Spleen (tissue), 11 donors: Measurements from ENCODE around the gene DCBLD2. TPM values are rescaled to one million over a fixed set of nuclear protein-coding genes. Genes with fewer than 3 reads are reported as not detected.
"Not testable (repeated sequence)": the region's sequence is repeated elsewhere in the genome, so short reads cannot be mapped to it uniquely, and the experiment has no call there.

Source experiments
- DNase-seq: peaks from one replicate; pipeline ENCODE4 v3.0.0-alpha.2; 2020
- H3K27ac ChIP-seq, 8 donors: fragments of 200-600 bp; sonication (generic) in 7 of 8; 1 replicate in 4 of 8; 2 replicates in 4 of 8; pipeline versions ENCODE4 v1.5.0 to v1.8.0; 2016 to 2021; ENCODE audit warnings: inconsistent platforms in 4 of 8, mild to moderate bottlenecking in 4 of 8, moderate library complexity in 1 of 8
- H3K27me3 ChIP-seq, 7 donors: fragments of 200-600 bp; sonication (generic) in 6 of 7; replicated peaks in 1 of 7; 1 replicate in 4 of 7; 2 replicates in 3 of 7; pipeline versions ENCODE4 v1.5.0 to v1.8.0; 2016 to 2021; ENCODE audit warnings: inconsistent platforms in 3 of 7, mild to moderate bottlenecking in 1 of 7
- H3K36me3 ChIP-seq, 6 donors: fragments of 200-600 bp; sonication (generic) in 5 of 6; 1 replicate in 4 of 6; 2 replicates in 2 of 6; pipeline versions ENCODE4 v1.5.0 to v1.8.0; 2016 to 2021; ENCODE audit warnings: inconsistent platforms in 2 of 6
- H3K4me1 ChIP-seq, 6 donors: fragments of 200-600 bp; sonication (generic) in 5 of 6; 1 replicate in 3 of 6; 2 replicates in 3 of 6; pipeline versions ENCODE4 v1.5.0 to v1.8.0; 2016 to 2021; ENCODE audit warnings: inconsistent platforms in 3 of 6
- H3K4me3 ChIP-seq, 8 donors: fragments of 200-600 bp; sonication (generic) in 7 of 8; 1 replicate in 4 of 8; 2 replicates in 4 of 8; pipeline versions ENCODE4 v1.5.0 to v1.8.0; 2016 to 2021; ENCODE audit warnings: inconsistent platforms in 4 of 8, mild to moderate bottlenecking in 4 of 8, moderate library complexity in 2 of 8
- H3K9me3 ChIP-seq, 8 donors: fragments of 200-600 bp; sonication (generic) in 7 of 8; 1 replicate in 4 of 8; 2 replicates in 4 of 8; pipeline versions ENCODE4 v1.5.0 to v1.8.0; 2016 to 2021; ENCODE audit warnings: inconsistent platforms in 4 of 8
- CTCF ChIP-seq, 11 experiments: fragments of 200-600 bp in 7 of 11; fragments of 450-650 bp in 4 of 11; sonication (generic) in 4 of 11; IDR thresholded peaks in 8 of 11; conservative IDR thresholded peaks in 3 of 11; 1 replicate in 7 of 11; 2 replicates in 4 of 11; pipeline versions ENCODE4 v1.4.0 to v1.8.0; 2016 to 2021; ENCODE audit warnings: antibody characterized with exemption in 11 of 11, inconsistent platforms in 4 of 11, mild to moderate bottlenecking in 1 of 11
- POLR2A ChIP-seq, 3 donors: fragments of 450-650 bp; IDR thresholded peaks; one replicate each; pipeline ENCODE4 v1.5.1; 2017; ENCODE audit warnings: antibody characterized with exemption in 3 of 3, mild to moderate bottlenecking in 1 of 3
- POLR2AphosphoS5 ChIP-seq, 3 donors: sonication (generic); formaldehyde crosslinking; IDR thresholded peaks; one replicate each; pipeline ENCODE4 v1.5.1; 2017; ENCODE audit warnings: antibody characterized with exemption in 3 of 3
- WGBS, 5 donors: extraction: QIAGEN DNeasy Blood & Tissue Kit in 3 of 5; methylation state at CpG; one replicate each; pipeline versions ENCODE4 v1.1.5 to v1.1.7; 2013 to 2018; 5-methylcytosine and 5-hydroxymethylcytosine counted together
- intact Hi-C: fragments of 100-400 bp; cut with DNase I; formaldehyde crosslinking; loops from one replicate; pipeline ENCODE4 v1.15.0; 2023; ENCODE audit warnings: low total_unique reads
- polyA plus RNA-seq, 3 donors: library from polyadenylated mRNA; stranded (reverse); fragments of 200-250 nt; gene quantifications; one replicate each; pipeline ENCODE4 v1.2.1, GENCODE V29; 2013
- total RNA-seq, 7 donors: library from RNA; depleted of rRNA in 3 of 7; stranded (reverse); fragments of >200 nt in 3 of 7; fragmentation: NEBNext Ultra II Directional in 4 of 7; extraction: Animal tissue kit (Norgen Biotek cat#: 25700) in 4 of 7; gene quantifications; one replicate each; pipeline versions ENCODE4 v1.1.0 to v1.2.1, GENCODE V29; 2016 to 2021
- donor health status: healthy with polysubstance abuse.
- donor health status: DM: no; HTN: no; CAD: no; lungs with moderate emphysema.
- donor health status: DM: no; HTN: no; CAD: no.
- donor health status: Bipolar disorder and iron deficiency.
- donor health status: healthy.
- donor health status: DM: no; HTN: no; CAD: no.
- donor health status: DM: yes; HTN: yes; CAD: no.

DCBLD2 gene
- total and polyA plus RNA-seq, 10 donors: 0.91 to 10.4 (median 4.3) TPM

- peaks cover 0 to 6% (median 0%) of the 10 kb centered on the region in 6 donors for H3K4me1 ChIP-seq
- H3K36me3 ChIP-seq: no peaks in the 10 kb centered on the region
- WGBS, 5 donors: 75 to 97% (median 86%) methylated on average over 1 of the region's 1 CpG
- intact Hi-C loops: no loop called here
- DNase-seq: no peak
- TF ChIP-seq POLR2AphosphoS5 (IDR thresholded peaks at IDR 0.05) (no peak), POLR2A (IDR thresholded peaks at IDR 0.05) (no peak), CTCF (IDR thresholded peaks at IDR 0.05 in 8 of 11, conservative IDR thresholded peaks at IDR 0.05 in 3 of 11) (no peak)
- no peak overlapping the region for H3K4me3 ChIP-seq
- no peaks in the 10 kb centered on the region for H3K9me3 ChIP-seq
- no peaks in the 10 kb centered on the region for H3K27me3 ChIP-seq
- no peak overlapping the region for H3K27ac ChIP-seq
Measured at GRCh38 chr3:98887684-98888083, 13.8 kb downstream of the DCBLD2 start.

- Histone ChIP-seq H3K4me1 (peaks cover 0 to 6% (median 0%) of the 10 kb centered on the region in 6 donors), H3K4me3 (no peak overlapping the region), H3K36me3 (no peaks in the 10 kb centered on the region), H3K9me3 (no peaks in the 10 kb centered on the region), H3K27ac (no peak overlapping the region), H3K27me3 (no peaks in the 10 kb centered on the region)
- intact Hi-C loops: no loop called here
- DNase-seq: no peak
- no peak for TF ChIP-seq POLR2A (IDR thresholded peaks at IDR 0.05)
- TF ChIP-seq CTCF (IDR thresholded peaks at IDR 0.05 in 8 of 11, conservative IDR thresholded peaks at IDR 0.05 in 3 of 11): no peak
- TF ChIP-seq POLR2AphosphoS5 (IDR thresholded peaks at IDR 0.05): no peak
- 57 to 84% (median 62%) methylated on average over 2 of the region's 2 CpGs for WGBS, 5 donors
Measured at GRCh38 chr3:98886525-98886924, 15.0 kb downstream of the DCBLD2 start.

GRCh38 chr3:98885851-98886250 lies 15.6 kb downstream of the DCBLD2 start:
- Histone ChIP-seq H3K27me3 (no peaks in the 10 kb centered on the region), H3K4me3 (no peak overlapping the region), H3K4me1 (peaks cover 0 to 6% (median 0%) of the 10 kb centered on the region in 6 donors), H3K36me3 (no peaks in the 10 kb centered on the region), H3K27ac (no peak overlapping the region), H3K9me3 (no peaks in the 10 kb centered on the region)
- WGBS, 5 donors: 84 to 94% (median 86%) methylated on average over 1 of the region's 1 CpG
- TF ChIP-seq POLR2AphosphoS5 (IDR thresholded peaks at IDR 0.05) (no peak), CTCF (IDR thresholded peaks at IDR 0.05 in 8 of 11, conservative IDR thresholded peaks at IDR 0.05 in 3 of 11) (no peak), POLR2A (IDR thresholded peaks at IDR 0.05) (no peak)
- DNase-seq: no peak
- intact Hi-C loops: no loop called here

GRCh38 chr3:98884675-98885371 lies 16.7 kb downstream of the DCBLD2 start:
- H3K36me3 ChIP-seq: no peaks in the 10 kb centered on the region
- H3K4me1 ChIP-seq: peaks cover 0 to 6% (median 0%) of the 10 kb centered on the region in 6 donors
- no peaks in the 10 kb centered on the region for H3K27me3 ChIP-seq
- no peaks in the 10 kb centered on the region for H3K9me3 ChIP-seq
- no peak for DNase-seq
- TF ChIP-seq POLR2AphosphoS5 (IDR thresholded peaks at IDR 0.05) (no peak), POLR2A (IDR thresholded peaks at IDR 0.05) (no peak), CTCF (IDR thresholded peaks at IDR 0.05 in 8 of 11, conservative IDR thresholded peaks at IDR 0.05 in 3 of 11) (no peak)
- no peak overlapping the region for H3K4me3 ChIP-seq
- H3K27ac ChIP-seq: no peak overlapping the region
- 68 to 84% (median 77%) methylated on average over 6 of the region's 6 CpGs for WGBS, 5 donors
- intact Hi-C loops: no loop called here

GRCh38 chr3:98882614-98883333 lies 18.7 kb downstream of the DCBLD2 start:
- DNase-seq, H3K27me3 ChIP-seq, intact Hi-C loops, H3K4me3 ChIP-seq, H3K36me3 ChIP-seq, H3K27ac ChIP-seq, H3K9me3 ChIP-seq, H3K4me1 ChIP-seq: not testable (repeated sequence)
- 89 to 97% (median 94%) methylated on average over 4 to 5 of the region's 5 CpGs for WGBS, 5 donors
